ENCODE data around the gene METTL21A. TPM values are rescaled to one million over a fixed set of nuclear protein-coding genes. Genes with fewer than 3 reads are reported as not detected.
A peak's percentile ranks its signal among the peaks of the same experiment; 100 is the strongest.

The METTL21A gene
- total and polyA plus RNA-seq, 5 donors, result 11.8 to 19.1 (median 15.9) TPM

GRCh38 chr2:207624185-207625013 is 795 bp downstream of the METTL21A start:
- Histone ChIP-seq H3K27ac (ENCODE audit: low read length) (peak overlapping the region; percentile 59), H3K4me3 (ENCODE audit: low read length) (peak overlapping the region; percentile 66), H3K27me3 (ENCODE audit: control insufficient read depth, insufficient read depth) (no peaks in the 10 kb centered on the region), H3K9me3 (ENCODE audit: control insufficient read depth, low read length) (no peaks in the 10 kb centered on the region), H3K4me1 (ENCODE audit: control insufficient read depth, insufficient read depth, low read length) (peaks cover 3% of the 10 kb centered on the region)
- intact Hi-C loops (cut with DNase I), result loop anchor here in 2 of 4 donors (2.0 to 10.0 kb wide), 5 partner anchors 88 to 450 kb away; partner anchors contain the start of genes CCNYL1 (in 2 of the 2) and CREB1 (in 1 of the 2)
- under 1% methylated on average over 47 of the region's 47 CpGs for WGBS
- DNase-seq (peak; percentile 66 to 89 (median 88)), ATAC-seq (peak; percentile 73 to 78)

GRCh38 chr2:207621501-207622039 is 3.6 kb downstream of the METTL21A start:
- DNase-seq (no peak), ATAC-seq (no peak)
- intact Hi-C loops (cut with DNase I), result loop anchor here in 1 of 4 donors (5.0 to 10.0 kb wide), 3 partner anchors 93 to 453 kb away; partner anchors contain the start of genes CCNYL1 and CREB1
- H3K27me3 ChIP-seq (ENCODE audit: control insufficient read depth, insufficient read depth), result no peaks in the 10 kb centered on the region
- peaks cover 3% of the 10 kb centered on the region for H3K4me1 ChIP-seq (ENCODE audit: control insufficient read depth, insufficient read depth, low read length)
- H3K27ac ChIP-seq (ENCODE audit: low read length), result no peak overlapping the region
- no peaks in the 10 kb centered on the region for H3K9me3 ChIP-seq (ENCODE audit: control insufficient read depth, low read length)
- no peak overlapping the region for H3K4me3 ChIP-seq (ENCODE audit: low read length)
- 80% methylated on average over 10 of the region's 10 CpGs for WGBS

GRCh38 chr2:207619764-207620203 is 5.4 kb downstream of the METTL21A start:
- no peak for DNase-seq
- Histone ChIP-seq H3K4me1 (ENCODE audit: control insufficient read depth, insufficient read depth, low read length) (no peaks in the 10 kb centered on the region), H3K27ac (ENCODE audit: low read length) (no peak overlapping the region), H3K27me3 (ENCODE audit: control insufficient read depth, insufficient read depth) (no peaks in the 10 kb centered on the region), H3K4me3 (ENCODE audit: low read length) (no peak overlapping the region), H3K9me3 (ENCODE audit: control insufficient read depth, low read length) (no peaks in the 10 kb centered on the region)
- ATAC-seq, result no peak
- intact Hi-C loops (cut with DNase I), result loop anchor here in 1 of 4 donors (5.0 to 10.0 kb wide), 3 partner anchors 92 to 455 kb away; partner anchors contain the start of genes CCNYL1 and CREB1
- 53% methylated on average over 4 of the region's 4 CpGs for WGBS

- H3K4me1 ChIP-seq (ENCODE audit: control insufficient read depth, insufficient read depth, low read length), result no peaks in the 10 kb centered on the region
- 71% methylated on average over 6 of the region's 6 CpGs for WGBS
- H3K27ac ChIP-seq (ENCODE audit: low read length), result no peak overlapping the region
- ATAC-seq, result no peak
- no peaks in the 10 kb centered on the region for H3K27me3 ChIP-seq (ENCODE audit: control insufficient read depth, insufficient read depth)
- no peaks in the 10 kb centered on the region for H3K9me3 ChIP-seq (ENCODE audit: control insufficient read depth, low read length)
- no peak for DNase-seq
- intact Hi-C loops (cut with DNase I), result no loop called here
- H3K4me3 ChIP-seq (ENCODE audit: low read length), result no peak overlapping the region
Observed at GRCh38 chr2:207617011-207617671, 8.1 kb downstream of the METTL21A start.

GRCh38 chr2:207616185-207616584 is 9.0 kb downstream of the METTL21A start:
- Histone ChIP-seq H3K27me3 (ENCODE audit: control insufficient read depth, insufficient read depth) (no peaks in the 10 kb centered on the region), H3K27ac (ENCODE audit: low read length) (no peak overlapping the region), H3K9me3 (ENCODE audit: control insufficient read depth, low read length) (no peaks in the 10 kb centered on the region), H3K4me3 (ENCODE audit: low read length) (no peak overlapping the region), H3K4me1 (ENCODE audit: control insufficient read depth, insufficient read depth, low read length) (no peaks in the 10 kb centered on the region)
- DNase-seq (no peak), ATAC-seq (no peak)
- 83% methylated on average over 4 of the region's 4 CpGs for WGBS
- intact Hi-C loops (cut with DNase I), result no loop called here

- ATAC-seq, result no peak
- Histone ChIP-seq H3K4me3 (ENCODE audit: low read length) (no peak overlapping the region), H3K9me3 (ENCODE audit: control insufficient read depth, low read length) (no peaks in the 10 kb centered on the region), H3K27ac (ENCODE audit: low read length) (no peak overlapping the region), H3K4me1 (ENCODE audit: control insufficient read depth, insufficient read depth, low read length) (no peaks in the 10 kb centered on the region), H3K27me3 (ENCODE audit: control insufficient read depth, insufficient read depth) (no peaks in the 10 kb centered on the region)
- intact Hi-C loops (cut with DNase I), result no loop called here
- 92% methylated on average over 2 of the region's 2 CpGs for WGBS
- DNase-seq, result no peak
Observed at GRCh38 chr2:207614824-207615223, 10.4 kb downstream of the METTL21A start.

GRCh38 chr2:207612714-207613113 is 12.5 kb downstream of the METTL21A start:
- WGBS, result 82% methylated on average over 4 of the region's 4 CpGs
- no peaks in the 10 kb centered on the region for H3K9me3 ChIP-seq (ENCODE audit: control insufficient read depth, low read length)
- no peaks in the 10 kb centered on the region for H3K4me1 ChIP-seq (ENCODE audit: control insufficient read depth, insufficient read depth, low read length)
- ATAC-seq (no peak), DNase-seq (no peak)
- H3K27me3 ChIP-seq (ENCODE audit: control insufficient read depth, insufficient read depth), result no peaks in the 10 kb centered on the region
- intact Hi-C loops (cut with DNase I), result no loop called here
- no peak overlapping the region for H3K27ac ChIP-seq (ENCODE audit: low read length)
- H3K4me3 ChIP-seq (ENCODE audit: low read length), result no peak overlapping the region

GRCh38 chr2:207606829-207607228 is 18.4 kb downstream of the METTL21A start:
- Histone ChIP-seq H3K4me1 (ENCODE audit: control insufficient read depth, insufficient read depth, low read length) (no peaks in the 10 kb centered on the region), H3K4me3 (ENCODE audit: low read length) (no peak overlapping the region), H3K27ac (ENCODE audit: low read length) (no peak overlapping the region), H3K27me3 (ENCODE audit: control insufficient read depth, insufficient read depth) (no peaks in the 10 kb centered on the region), H3K9me3 (ENCODE audit: control insufficient read depth, low read length) (no peaks in the 10 kb centered on the region)
- ATAC-seq (no peak), DNase-seq (no peak)
- intact Hi-C loops (cut with DNase I), result no loop called here
- 98% methylated on average over 5 of the region's 5 CpGs for WGBS

- WGBS, result 95% methylated on average over 7 of the region's 7 CpGs
- H3K27ac ChIP-seq (ENCODE audit: low read length), result no peak overlapping the region
- intact Hi-C loops (cut with DNase I), result no loop called here
- ATAC-seq (no peak), DNase-seq (no peak)
- H3K9me3 ChIP-seq (ENCODE audit: control insufficient read depth, low read length), result no peaks in the 10 kb centered on the region
- H3K27me3 ChIP-seq (ENCODE audit: control insufficient read depth, insufficient read depth), result no peaks in the 10 kb centered on the region
- no peak overlapping the region for H3K4me3 ChIP-seq (ENCODE audit: low read length)
- H3K4me1 ChIP-seq (ENCODE audit: control insufficient read depth, insufficient read depth, low read length), result no peaks in the 10 kb centered on the region
Observed at GRCh38 chr2:207606399-207606798, 18.8 kb downstream of the METTL21A start.

GRCh38 chr2:207603486-207603885 is 21.7 kb downstream of the METTL21A start:
- no peak for ATAC-seq
- Histone ChIP-seq H3K4me1 (ENCODE audit: control insufficient read depth, insufficient read depth, low read length) (no peaks in the 10 kb centered on the region), H3K27me3 (ENCODE audit: control insufficient read depth, insufficient read depth) (no peaks in the 10 kb centered on the region), H3K9me3 (ENCODE audit: control insufficient read depth, low read length) (no peaks in the 10 kb centered on the region), H3K4me3 (ENCODE audit: low read length) (no peak overlapping the region), H3K27ac (ENCODE audit: low read length) (no peak overlapping the region)
- WGBS, result 74% methylated on average over 2 of the region's 2 CpGs
- intact Hi-C loops (cut with DNase I), result no loop called here
- no peak for DNase-seq

- DNase-seq (no peak), ATAC-seq (no peak)
- WGBS, result 88% methylated on average over 1 of the region's 1 CpG
- H3K9me3 ChIP-seq (ENCODE audit: control insufficient read depth, low read length), result no peaks in the 10 kb centered on the region
- H3K4me1 ChIP-seq (ENCODE audit: control insufficient read depth, insufficient read depth, low read length), result no peaks in the 10 kb centered on the region
- H3K4me3 ChIP-seq (ENCODE audit: low read length), result no peak overlapping the region
- H3K27me3 ChIP-seq (ENCODE audit: control insufficient read depth, insufficient read depth), result no peaks in the 10 kb centered on the region
- intact Hi-C loops (cut with DNase I), result no loop called here
- H3K27ac ChIP-seq (ENCODE audit: low read length), result no peak overlapping the region
Observed at GRCh38 chr2:207601774-207602173, 23.4 kb downstream of the METTL21A start.
